GM12878 (cell line): Measurements from ENCODE around the gene PSMD1. TPM values are rescaled to one million over a fixed set of nuclear protein-coding genes. Genes with fewer than 3 reads are reported as not detected.

ENCODE experiments used
- ATAC-seq: fragments of 200-7000 bp; cut with Tn5 transposase; 3 replicates; pipeline ENCODE4 v1.9.1; 2020; ENCODE audit warnings: mild to moderate bottlenecking, moderate library complexity
- BruUV-seq: library from RNA; stranded (reverse); fragments of 400-500 nt; replicated peaks from 2 replicates; lab custom pipeline; 2021; lab: Mats Ljungman, UMichigan
- CTCF ChIA-PET: fragments of 300-600 bp; sonication (Branson Sonifier 250); formaldehyde crosslinking; extraction: SDS; loops from one replicate; lab custom pipeline; 2021; ENCODE audit warnings: inconsistent platforms; lab: Yijun Ruan, JAX
- POLR2A ChIA-PET: fragments of 350-600 bp; formaldehyde crosslinking; extraction: SDS; loops from one replicate; lab custom pipeline; 2021; ENCODE audit warnings: inconsistent platforms; lab: Charles Lee
- RAD21 ChIA-PET: fragments of 300-600 bp; sonication (Branson Sonifier 250); formaldehyde crosslinking; loops from one replicate; lab custom pipeline; 2023; ENCODE audit warnings: antibody characterized with exemption; ENCODE audit not compliant: unreplicated experiment; lab: Charles Lee
- SMC1A ChIA-PET: fragments of 300-600 bp; sonication (Branson Sonifier 250); formaldehyde crosslinking; loops from one replicate; lab custom pipeline; 2023; ENCODE audit not compliant: unreplicated experiment, uncharacterized antibody; lab: Charles Lee
- DNase-seq: peaks from one replicate; pipeline ENCODE4 v3.0.0-alpha.2; 2011; ENCODE audit warnings: low read depth, low spot score
- FAIRE-seq: peaks from 3 replicates; lab custom pipeline; 2011; peaks lifted over from hg19 to GRCh38; lab: Jason Lieb, UNC
- H2AFZ ChIP-seq: 2 replicates; pipeline ENCODE4 v1.6.0; 2011; ENCODE audit warnings: low read depth, low read length, control low read depth; ENCODE audit not compliant: control insufficient read depth
- H3K27ac ChIP-seq: 2 replicates; pipeline ENCODE4 v1.5.1; 2011; ENCODE audit warnings: control low read depth; ENCODE audit not compliant: control insufficient read depth, insufficient read depth
- H3K27me3 ChIP-seq, 2 experiments: replicated peaks in 1 of 2; 2 replicates each; pipeline versions ENCODE4 v1.6.0 to v1.6.1; 2011; ENCODE audit warnings: low read length in 1 of 2; ENCODE audit not compliant: control insufficient read depth in 2 of 2, insufficient read depth in 2 of 2
- H3K36me3 ChIP-seq, 2 experiments: 2 replicates each; pipeline ENCODE4 v1.5.1; 2011; ENCODE audit warnings: low read length in 1 of 2; ENCODE audit not compliant: control insufficient read depth in 2 of 2, insufficient read depth in 2 of 2
- H3K4me1 ChIP-seq: 2 replicates; pipeline ENCODE4 v1.6.1; 2011; ENCODE audit warnings: mild to moderate bottlenecking, low read length, moderate library complexity, mixed read lengths; ENCODE audit not compliant: control insufficient read depth, insufficient read depth
- H3K4me2 ChIP-seq: 2 replicates; pipeline ENCODE4 v1.6.0; 2011; ENCODE audit warnings: control low read depth; ENCODE audit not compliant: control insufficient read depth, insufficient read depth
- H3K4me3 ChIP-seq: fragments of 200-600 bp; sonication (generic); 2 replicates; pipeline ENCODE4 v1.5.1; 2016
- H3K79me2 ChIP-seq: 2 replicates; pipeline ENCODE4 v1.6.0; 2011; ENCODE audit warnings: low read length; ENCODE audit not compliant: control insufficient read depth, insufficient read depth
- H3K9ac ChIP-seq: 2 replicates; pipeline ENCODE4 v1.8.0; 2011; ENCODE audit warnings: low read length, control low read depth, mixed read lengths; ENCODE audit not compliant: control insufficient read depth, insufficient read depth
- H3K9me3 ChIP-seq: replicated peaks from 3 replicates; pipeline ENCODE4 v1.5.1; 2011; ENCODE audit warnings: mild to moderate bottlenecking, low read length; ENCODE audit not compliant: control insufficient read depth, insufficient read depth
- H4K20me1 ChIP-seq: 2 replicates; pipeline ENCODE4 v1.6.0; 2011; ENCODE audit not compliant: control insufficient read depth, insufficient read depth
- IRF4 ChIP-seq: IDR thresholded peaks from 2 replicates; pipeline ENCODE4 v1.6.1; 2011; ENCODE audit warnings: low read depth, low read length
- NR2C2 ChIP-seq: IDR thresholded peaks from 2 replicates; pipeline ENCODE4 v1.6.1; 2011; ENCODE audit warnings: borderline replicate concordance, low read depth; ENCODE audit not compliant: control insufficient read depth, insufficient read length
- SMC3 ChIP-seq: IDR thresholded peaks from 2 replicates; pipeline ENCODE4 v1.6.1; 2011; ENCODE audit warnings: low read length, improper control_type of control experiment, borderline replicate concordance
- SREBF2 ChIP-seq: IDR thresholded peaks from 2 replicates; pipeline ENCODE4 v1.6.1; 2012; ENCODE audit warnings: mild to moderate bottlenecking, low read length
- ZNF207 ChIP-seq: fragments of 450-650 bp; IDR thresholded peaks from 2 replicates; pipeline ENCODE4 v1.6.1; 2014; ENCODE audit warnings: antibody characterized with exemption, mild to moderate bottlenecking, borderline replicate concordance
- WGBS: methylation state at CpG from one replicate; pipeline ENCODE4 v1.1.6; 2016; ENCODE audit warnings: low lambda C conversion rate; ENCODE audit not compliant: insufficient replicate concordance, insufficient coverage; ENCODE audit errors: missing lambda C conversion rate; 5-methylcytosine and 5-hydroxymethylcytosine counted together
- in situ Hi-C: fragments of 300-500 bp; cut with MboI; formaldehyde crosslinking; loops from 9 replicates; pipeline ENCODE4 v1.14.3; 2018; ENCODE audit warnings: mixed read lengths
- intact Hi-C: fragments of 100-400 bp; cut with micrococcal nuclease; formaldehyde crosslinking; loops from one replicate; pipeline ENCODE4 v1.14.2; 2022; ENCODE audit not compliant: unreplicated experiment
- polyA plus RNA-seq, 11 experiments: library from polyadenylated mRNA; depleted of rRNA in 4 of 11; unstranded in 6 of 11; stranded (reverse) in 5 of 11; fragments of >200 nt; fragmentation: Nextera tagmentation in 4 of 11; fragmentation: Illumina TruSeq in 1 of 11; extraction: Ambion mirVana in 4 of 11; extraction: Trizol in 1 of 11; gene quantifications; 1 replicate in 1 of 11; 2 replicates in 10 of 11; pipeline versions ENCODE4 v1.2.1 to v1.2.3, GENCODE V29; 2011 to 2016; ENCODE audit warnings: inconsistent platforms in 2 of 11, missing spikeins in 2 of 11, low read depth in 1 of 11
- total RNA-seq, 4 experiments: library from RNA; depleted of rRNA in 3 of 4; stranded (reverse); fragments of >200 nt in 3 of 4; fragmentation: Illumina TruSeq in 1 of 4; extraction: Trizol in 1 of 4; gene quantifications; 2 replicates each; pipeline versions ENCODE4 v1.2.1 to v1.2.3, GENCODE V29; 2013 to 2021
- TF ChIP-seq, protein P1 (sequence below), 3 experiments: IDR thresholded peaks in 2 of 3; conservative IDR thresholded peaks in 1 of 3; 2 replicates each; pipeline ENCODE4 v1.5.1; 2011; ENCODE audit warnings: low read depth in 3 of 3, low read length in 3 of 3, mild to moderate bottlenecking in 3 of 3, control low read depth in 2 of 3, moderate library complexity in 2 of 3, inconsistent platforms in 1 of 3, mixed read lengths in 1 of 3; ENCODE audit not compliant: control insufficient read depth in 2 of 3, insufficient read depth in 1 of 3; ENCODE audit errors: extremely low read depth in 1 of 3

The PSMD1 gene
- total and polyA plus RNA-seq, 10 of the 15 experiments (the other 5 are each of a cell fraction or from before 2014, with no cell fraction given): 87.4 to 220 (median 139) TPM

DNA sequence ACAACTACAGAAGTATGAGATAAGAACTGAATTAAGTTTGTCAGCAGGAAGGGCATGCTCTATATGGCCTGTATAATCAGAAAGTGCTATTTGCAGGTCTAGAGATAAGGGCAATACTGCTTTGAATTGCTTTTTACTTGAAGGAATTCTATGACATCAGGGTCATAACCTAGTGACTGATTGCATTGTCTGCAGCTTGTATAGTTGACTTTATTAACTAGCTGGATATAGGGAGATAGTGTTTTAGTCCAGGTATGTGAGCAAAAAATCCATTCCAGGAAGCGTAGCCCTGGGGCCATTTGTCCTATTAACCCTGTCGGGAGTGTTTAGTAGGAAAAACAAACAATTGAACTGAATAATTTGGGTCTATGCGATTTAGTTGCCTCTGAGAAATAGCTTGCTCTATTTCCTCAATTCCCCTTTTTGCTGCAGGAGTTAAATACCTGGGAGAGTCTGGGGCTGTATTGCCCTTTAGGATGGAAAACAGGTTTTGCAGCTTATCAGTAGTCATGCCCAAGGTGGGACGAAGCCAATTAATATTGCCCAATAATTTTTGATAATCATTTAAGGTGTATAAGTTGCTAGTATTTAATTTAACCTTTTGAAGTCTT is 38.2 kb downstream of the PSMD1 start:
- Histone ChIP-seq H3K27me3 (no peaks in the 10 kb centered on the region), H2AFZ (no peak overlapping the region), H3K4me1 (no peaks in the 10 kb centered on the region), H3K9me3 (no peaks in the 10 kb centered on the region; the same call in 2 of the 3 replicates), H3K4me3 (no peak overlapping the region), H3K27ac (no peak overlapping the region), H4K20me1 (no peaks in the 10 kb centered on the region), H3K36me3 (peaks cover 3% of the 10 kb centered on the region in 2 experiments), H3K4me2 (no peak overlapping the region), H3K9ac (no peak overlapping the region), H3K79me2 (no peaks in the 10 kb centered on the region)
- POLR2A ChIA-PET: interaction anchor here (1.2 kb wide), 1 partner anchor 104 kb away, joined by 3 read pairs; the partner anchor contains the start of gene ARMC9
- CTCF ChIA-PET: interaction anchor here (0.6 to 2.9 kb wide), 3 partner anchors 9 to 357 kb away, joined by 3 to 19 read pairs (median 3); no protein-coding TSS in a partner anchor
- no peak for DNase-seq
- RAD21 ChIA-PET: interaction anchor here (1.4 kb wide), 1 partner anchor 9 kb away, joined by 5 read pairs; no protein-coding TSS in a partner anchor
- in situ Hi-C loops (no loop called here), intact Hi-C loops (no loop called here)
- BruUV-seq: no TSS peak
- SMC1A ChIA-PET: interaction anchor here (1.1 to 1.5 kb wide), 3 partner anchors 10 to 312 kb away, joined by 3 to 5 read pairs (median 4); no protein-coding TSS in a partner anchor
- no peak for FAIRE-seq
- no peak for TF ChIP-seq ZNF207
- no peak for TF ChIP-seq NR2C2
- TF ChIP-seq SREBF2: no peak
- TF ChIP-seq, protein P1, sequence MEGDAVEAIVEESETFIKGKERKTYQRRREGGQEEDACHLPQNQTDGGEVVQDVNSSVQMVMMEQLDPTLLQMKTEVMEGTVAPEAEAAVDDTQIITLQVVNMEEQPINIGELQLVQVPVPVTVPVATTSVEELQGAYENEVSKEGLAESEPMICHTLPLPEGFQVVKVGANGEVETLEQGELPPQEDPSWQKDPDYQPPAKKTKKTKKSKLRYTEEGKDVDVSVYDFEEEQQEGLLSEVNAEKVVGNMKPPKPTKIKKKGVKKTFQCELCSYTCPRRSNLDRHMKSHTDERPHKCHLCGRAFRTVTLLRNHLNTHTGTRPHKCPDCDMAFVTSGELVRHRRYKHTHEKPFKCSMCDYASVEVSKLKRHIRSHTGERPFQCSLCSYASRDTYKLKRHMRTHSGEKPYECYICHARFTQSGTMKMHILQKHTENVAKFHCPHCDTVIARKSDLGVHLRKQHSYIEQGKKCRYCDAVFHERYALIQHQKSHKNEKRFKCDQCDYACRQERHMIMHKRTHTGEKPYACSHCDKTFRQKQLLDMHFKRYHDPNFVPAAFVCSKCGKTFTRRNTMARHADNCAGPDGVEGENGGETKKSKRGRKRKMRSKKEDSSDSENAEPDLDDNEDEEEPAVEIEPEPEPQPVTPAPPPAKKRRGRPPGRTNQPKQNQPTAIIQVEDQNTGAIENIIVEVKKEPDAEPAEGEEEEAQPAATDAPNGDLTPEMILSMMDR (IDR thresholded peaks at IDR 0.05 in 2 of 3, conservative IDR thresholded peaks at IDR 0.05 in 1 of 3; ENCODE audit: control insufficient read depth in 2 of 3, extremely low read depth in 1 of 3, insufficient read depth in 1 of 3, low read depth in 3 of 3, low read length in 3 of 3): no peak
- no peak for TF ChIP-seq IRF4
- no peak for TF ChIP-seq SMC3
- ATAC-seq: no peak
- 96% methylated on average over 4 of the region's 4 CpGs for WGBS
